Embryonic facial prominence (tissue), 1 donor: ENCODE results near the gene LEP.
"Not testable (repeated sequence)": the region's sequence is repeated elsewhere in the genome, so short reads cannot be mapped to it uniquely, and the experiment has no call there.

Source experiments
- DNase-seq: peaks from one replicate; pipeline ENCODE4 v3.0.0-alpha.2; 2016; ENCODE audit errors: extremely low spot score

LEP gene

DNA sequence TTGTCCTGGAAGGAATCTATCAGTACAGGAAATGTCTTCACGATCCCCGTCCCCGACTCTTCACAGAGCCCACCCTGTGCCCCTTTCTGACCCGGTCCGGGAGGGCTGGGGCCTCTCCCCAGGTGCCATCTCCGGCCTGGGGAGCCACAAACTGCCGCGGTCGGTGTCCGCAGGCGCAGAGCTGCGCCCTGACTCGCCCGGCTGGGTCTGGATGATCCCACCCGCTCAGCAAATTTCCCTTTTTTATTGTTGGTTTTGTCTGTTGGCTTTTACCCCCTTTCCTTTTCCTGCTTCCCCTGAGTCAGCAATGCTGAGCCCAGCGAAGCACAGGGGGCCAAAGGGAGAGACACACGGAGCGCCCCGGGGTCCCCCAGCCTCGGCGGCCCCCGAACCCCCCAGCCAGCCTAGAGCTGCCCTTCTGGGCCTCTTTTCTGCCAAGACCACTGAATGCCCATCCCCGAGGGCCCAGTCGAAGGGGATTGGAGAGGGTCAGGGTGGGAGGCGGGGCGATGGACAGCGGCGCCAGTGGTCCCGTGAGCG lies 30.9 kb downstream of the LEP start:
- no peak for DNase-seq

DNA sequence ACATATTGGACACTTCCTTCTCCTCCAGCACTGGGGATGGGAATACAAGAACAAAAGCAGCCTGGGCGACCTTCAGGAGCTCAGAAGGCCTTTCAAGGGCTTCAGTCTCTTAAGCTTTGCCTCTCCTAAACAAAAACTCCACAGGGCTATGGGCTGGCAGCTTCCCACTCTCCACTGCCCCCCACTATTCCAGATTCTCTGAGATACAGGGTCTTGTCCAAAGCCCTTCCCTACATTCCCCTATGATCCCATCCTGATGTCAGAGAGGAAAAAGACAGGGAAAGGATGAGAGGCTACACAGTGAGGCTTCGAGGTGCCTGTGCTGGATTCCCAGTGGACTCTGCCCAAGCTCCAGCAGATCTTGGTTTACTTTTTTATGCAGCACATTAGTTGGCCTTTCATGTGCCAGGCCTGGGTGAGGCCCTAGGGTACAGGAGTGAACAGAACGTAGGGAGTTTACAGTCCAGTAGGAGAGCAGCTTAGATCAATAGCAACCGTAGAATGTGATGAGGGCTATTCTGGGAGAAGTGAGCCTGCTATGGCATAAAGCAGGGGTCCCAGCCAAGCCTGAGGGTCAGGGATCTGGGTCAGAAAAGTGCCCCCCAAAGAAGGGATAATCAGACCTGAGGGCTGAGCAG lies 33.3 kb downstream of the LEP start:
- no peak for DNase-seq

DNA sequence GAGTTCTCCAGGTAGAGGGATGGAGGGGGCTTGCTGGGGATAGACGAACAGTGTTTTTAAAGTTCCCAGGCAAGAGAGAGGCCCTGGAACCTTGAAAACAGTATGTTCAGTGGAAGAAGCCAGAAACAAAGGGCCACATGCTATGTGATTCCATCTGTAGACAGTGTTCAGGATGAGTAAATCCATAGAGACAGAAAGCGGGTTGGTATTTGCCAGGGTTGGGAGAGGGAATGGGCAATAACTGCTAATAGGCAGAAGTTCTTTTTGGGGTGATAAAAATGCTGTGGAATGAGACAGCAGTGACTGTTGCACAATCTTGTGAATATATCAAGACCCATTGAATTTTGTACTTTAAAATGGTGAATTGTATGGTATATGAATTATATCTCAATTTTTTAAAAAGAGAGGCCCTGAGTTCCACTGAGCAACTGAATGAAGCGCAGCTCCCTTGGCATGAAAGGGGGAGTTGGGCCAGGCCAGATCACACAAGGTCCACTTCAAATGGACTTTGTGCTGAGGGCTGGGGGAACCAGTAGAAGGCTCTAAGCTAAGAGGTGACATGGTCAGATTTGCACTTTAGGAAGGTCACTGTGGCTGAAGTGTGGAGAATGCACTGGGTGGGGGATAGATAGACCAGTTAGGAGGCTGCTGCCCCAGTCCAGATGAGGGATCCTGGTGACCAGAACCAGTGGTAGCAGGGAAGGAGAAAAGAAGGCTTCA lies 34.0 kb downstream of the LEP start:
- DNase-seq, result no peak

DNA sequence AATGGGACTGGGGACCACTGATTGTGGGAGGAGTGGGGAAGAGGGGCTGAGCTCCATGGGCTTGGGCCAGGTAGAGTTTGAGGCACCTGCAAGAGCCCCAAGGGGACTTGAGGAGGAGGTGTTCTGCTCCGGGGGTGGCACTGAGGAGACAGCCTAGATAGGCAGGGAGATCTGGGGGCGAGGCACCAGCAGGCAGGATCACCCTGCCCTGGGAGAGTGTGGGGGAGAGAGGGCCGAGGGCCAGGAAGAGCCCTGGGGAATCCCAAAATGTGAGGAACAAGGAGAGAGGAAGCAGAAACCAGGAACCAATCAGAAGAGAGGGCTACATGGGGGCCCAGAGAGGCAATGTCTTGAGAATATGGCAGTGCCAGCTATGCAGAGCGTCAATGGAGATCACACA lies 34.6 kb downstream of the LEP start:
- DNase-seq, result no peak

DNA sequence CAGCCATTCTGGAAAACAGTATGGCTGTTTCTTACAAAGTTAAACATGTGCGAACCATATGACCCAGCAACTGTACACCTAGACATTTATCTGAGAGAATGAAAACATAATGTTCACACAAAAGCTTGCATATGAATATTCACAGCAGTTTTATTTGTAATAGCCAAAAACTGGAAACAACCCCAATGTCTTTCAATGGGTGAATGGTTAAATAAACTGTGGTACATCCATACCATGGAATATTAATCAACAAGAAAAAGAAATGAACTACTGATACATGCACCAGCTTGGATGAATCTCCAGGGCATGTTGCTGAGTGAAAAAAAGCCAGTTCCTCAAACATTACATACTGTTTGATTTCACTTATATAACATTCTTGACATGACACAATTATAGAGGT lies 37.3 kb downstream of the LEP start:
- DNase-seq, result no peak

DNA sequence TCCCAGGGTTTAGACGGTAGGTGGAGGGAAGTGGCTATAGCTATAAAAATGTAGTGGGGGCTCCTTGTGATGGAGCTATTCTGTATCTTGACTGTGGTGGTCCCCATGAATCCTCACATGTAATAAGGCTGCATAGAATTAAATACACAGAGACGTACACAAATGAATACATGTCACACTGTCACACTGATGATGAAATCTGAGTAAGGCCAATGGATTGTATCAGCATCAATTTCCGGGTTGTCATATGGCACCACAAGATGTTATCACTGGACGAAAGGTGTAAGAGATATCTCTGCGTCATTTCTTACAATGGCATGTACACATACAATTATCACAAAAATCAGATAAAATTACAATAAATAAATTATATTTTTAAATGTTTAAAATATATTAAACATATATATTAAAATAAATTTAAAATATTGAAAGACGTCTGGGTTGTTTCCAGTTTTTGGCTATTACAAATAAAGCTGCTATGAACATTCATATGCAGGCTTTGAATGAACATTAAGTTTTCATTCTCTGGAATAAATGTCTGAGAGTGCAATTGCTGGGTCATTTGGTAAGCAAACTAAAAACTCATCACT lies 38.1 kb downstream of the LEP start:
- no peak for DNase-seq

DNA sequence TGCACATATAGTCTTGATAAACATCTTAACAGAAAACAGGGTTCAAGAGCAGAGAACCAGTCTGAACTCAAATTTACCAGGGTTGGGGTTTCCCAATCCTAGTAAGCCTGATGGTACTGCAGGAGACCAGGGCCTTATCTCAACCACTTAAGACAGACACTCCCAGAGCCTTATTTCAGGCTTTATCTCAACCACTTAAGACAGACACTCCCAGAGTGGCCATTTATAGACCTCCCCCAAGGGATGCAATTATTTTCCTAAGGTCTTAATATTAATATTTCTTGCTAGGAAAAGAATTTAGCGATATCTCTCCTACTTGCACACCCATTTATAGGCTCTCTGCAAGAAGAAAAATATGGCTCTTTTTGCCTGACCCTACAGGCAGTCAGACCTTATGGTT lies 39.4 kb downstream of the LEP start:
- DNase-seq, result not testable (repeated sequence)

DNA sequence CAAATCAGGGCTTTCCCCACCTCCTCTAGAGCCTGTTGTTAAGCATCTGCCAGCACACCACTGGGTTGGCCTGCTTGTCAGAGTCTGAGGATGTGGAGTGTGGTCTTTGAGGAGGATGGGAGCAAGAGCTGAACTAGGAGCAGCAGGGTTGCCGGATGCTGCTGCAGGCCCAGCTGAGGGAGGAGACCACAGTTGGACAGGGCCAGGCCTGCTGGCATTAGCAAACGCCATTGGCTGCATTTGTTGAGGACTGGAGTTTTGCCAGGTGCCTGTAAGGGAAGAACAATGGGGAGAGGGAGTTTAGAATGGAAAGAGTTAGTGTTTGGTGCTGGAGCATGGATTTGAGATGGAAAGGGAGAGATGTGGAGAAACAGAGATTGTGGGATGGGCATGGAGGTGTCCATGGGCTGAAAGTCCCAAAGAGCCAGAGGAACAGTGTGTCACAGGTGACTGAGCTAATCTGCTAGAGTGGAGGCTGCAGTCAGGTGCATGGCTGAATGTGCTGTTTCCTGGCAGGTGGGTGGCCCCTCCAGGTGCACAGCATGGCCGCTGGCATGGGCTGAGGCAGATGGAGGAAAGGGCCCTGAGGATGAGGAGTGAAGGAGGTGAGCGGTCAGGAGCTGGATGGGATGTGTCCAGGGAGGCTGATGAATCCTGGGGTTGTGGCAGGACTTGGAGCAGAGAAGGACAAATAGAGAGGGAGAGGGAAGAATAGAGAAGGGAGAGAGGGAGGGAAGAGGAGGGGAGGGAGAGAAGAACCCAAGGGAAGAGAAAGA lies 40.7 kb downstream of the LEP start:
- no peak for DNase-seq

DNA sequence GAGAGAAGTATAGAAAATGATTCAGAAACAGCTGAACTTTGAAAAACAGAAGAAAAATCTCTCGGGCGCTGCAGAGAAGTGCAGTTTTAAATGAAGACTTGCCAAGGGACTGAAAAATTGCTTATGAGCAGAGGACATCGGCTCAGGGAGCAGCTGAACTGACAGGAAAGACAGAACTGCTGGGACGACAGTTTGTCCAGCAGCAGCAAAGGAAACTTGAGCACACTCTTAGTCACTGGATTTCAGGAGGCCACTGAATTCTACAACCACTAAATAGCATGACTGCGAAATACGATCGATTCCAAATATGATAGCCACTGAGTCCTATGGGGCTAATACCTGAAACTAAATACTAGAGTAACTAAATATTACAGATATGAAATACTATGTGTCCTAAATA lies 43.0 kb downstream of the LEP start:
- no peak for DNase-seq

DNA sequence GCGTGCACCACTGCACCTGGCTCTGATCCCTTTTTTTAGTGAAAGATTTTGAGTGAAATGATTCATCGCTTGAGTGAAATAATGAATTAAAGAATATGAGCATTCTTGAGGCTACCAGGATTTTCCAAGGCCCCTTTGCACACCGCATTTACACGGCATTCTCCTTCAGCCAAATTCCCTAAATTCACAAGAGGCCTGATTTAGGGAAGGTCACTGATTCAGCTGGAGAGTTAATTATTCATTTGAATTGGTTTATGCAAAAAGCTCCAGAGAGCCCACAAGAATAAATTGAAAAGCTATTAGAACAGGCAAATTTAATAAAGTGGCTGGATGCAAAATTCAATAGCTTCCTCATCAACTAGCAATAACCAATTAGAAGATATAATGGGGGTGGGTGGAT lies 46.5 kb downstream of the LEP start:
- DNase-seq, result no peak

DNA sequence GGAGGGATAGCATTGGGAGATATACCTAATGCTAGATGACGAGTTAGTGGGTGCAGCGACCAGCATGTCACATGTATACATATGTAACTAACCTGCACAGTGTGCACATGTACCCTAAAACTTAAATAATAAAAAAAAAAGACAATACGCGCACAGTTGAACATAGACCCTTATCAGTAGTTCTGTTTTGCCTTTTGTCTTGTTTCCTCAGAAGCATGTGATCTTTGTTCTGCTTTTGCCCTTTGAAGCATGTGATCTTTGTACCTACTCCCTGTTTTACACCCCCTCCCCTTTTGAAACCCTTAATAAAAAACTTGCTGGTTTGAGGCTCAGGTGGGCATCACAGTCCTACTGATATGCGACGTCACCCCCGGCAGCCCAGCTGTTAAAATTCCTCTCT lies 56.9 kb downstream of the LEP start:
- DNase-seq, result not testable (repeated sequence)

DNA sequence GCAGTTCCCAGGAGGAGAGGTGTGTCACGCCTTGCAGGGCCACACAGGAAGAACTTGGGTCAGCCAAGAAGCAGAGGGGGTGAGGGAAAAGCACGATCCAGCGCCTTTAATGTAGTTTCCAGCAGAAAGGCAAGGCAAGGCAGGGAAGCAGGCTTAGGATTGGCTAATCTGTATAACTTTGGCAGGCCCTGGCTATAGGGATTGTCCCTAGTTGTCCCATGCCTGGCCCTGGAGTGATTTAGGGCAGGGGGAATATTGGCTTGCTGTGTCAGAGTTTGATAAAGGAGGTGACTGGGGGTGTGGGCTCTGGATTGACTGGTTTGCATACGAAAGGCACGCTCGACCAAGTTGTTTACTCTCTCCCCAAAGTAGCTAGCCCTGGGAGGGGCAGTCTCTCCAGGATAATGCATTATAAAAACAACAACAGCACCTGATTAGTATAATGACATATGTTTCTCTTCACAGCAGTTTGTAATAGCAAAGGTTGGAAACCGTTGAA lies 58.1 kb downstream of the LEP start:
- DNase-seq, result no peak

DNA sequence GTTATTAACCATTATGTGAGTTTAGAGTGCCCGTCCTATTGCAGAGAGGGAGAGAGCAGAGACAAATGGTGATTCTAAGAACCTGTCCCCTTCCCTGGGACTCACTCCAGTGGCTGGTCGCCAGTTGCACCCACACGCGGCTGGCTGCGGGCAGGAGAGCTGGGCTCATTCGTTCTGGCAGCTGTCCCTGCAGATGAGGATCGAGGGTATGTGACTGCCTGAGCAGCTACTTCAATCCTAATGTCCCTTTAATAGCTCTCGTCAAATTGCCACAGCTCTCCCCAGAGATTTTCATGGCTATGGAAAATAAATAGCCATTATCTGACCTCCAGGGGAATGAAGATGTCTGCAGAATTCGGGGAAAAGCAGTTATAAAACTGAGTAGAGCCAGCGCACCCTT lies 61.1 kb downstream of the LEP start:
- DNase-seq, result no peak

DNA sequence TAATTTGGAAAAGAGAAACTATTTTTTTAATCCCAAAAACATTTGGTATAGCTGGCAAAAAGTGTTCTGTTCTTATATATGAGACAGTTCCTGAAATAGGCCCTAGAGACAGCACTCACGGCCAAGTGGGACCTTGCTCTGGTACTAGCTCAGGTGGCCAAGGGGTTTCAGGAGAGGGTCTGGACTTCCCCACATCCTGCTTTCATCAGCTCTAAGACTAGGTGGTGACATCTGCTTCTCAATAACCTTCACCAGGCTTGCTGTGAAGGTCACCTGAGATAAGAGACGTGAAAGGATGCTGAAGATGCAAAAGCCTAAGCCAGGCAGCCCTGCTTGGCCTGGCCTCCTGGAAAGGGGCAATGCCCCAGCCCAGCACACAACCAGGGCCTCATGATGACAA lies 62.1 kb downstream of the LEP start:
- DNase-seq, result no peak

DNA sequence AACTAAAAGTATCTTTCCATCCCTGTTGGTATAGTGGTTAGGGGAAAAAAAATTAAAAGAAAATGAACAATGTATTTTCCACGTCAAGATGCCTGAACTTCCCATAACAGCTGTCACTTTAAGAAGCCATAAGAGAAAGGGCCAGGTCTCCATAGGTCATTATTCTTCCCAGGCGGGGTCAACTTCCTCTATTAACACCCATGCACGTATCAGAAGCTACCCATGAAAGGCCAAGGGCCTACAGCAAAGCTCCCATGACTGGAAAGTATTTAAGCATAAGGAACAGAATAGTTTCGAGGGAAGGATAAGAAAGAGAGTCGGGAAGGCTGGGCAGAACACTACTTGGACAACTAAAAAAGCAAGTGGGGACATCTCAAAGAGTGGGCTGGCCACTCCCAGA lies 62.6 kb downstream of the LEP start:
- DNase-seq, result no peak

DNA sequence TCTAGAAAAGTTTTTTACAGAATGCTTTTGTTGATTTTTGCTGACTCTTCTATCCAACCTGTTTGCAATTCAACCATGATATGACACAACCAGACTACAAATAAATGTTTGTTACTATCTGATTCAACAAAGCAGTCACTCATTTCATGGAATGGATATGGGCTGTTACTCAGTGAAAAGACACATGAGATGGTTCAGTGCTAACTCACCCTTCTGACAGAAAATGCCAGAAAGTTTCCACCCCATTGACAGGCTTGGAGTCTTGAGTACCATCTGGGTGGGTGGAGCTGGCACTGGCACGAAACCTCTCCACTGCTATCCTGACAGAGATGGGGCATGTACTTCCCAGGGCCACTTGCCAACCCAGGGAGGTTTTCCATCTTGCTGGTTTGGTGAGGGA lies 63.1 kb downstream of the LEP start:
- DNase-seq, result no peak

DNA sequence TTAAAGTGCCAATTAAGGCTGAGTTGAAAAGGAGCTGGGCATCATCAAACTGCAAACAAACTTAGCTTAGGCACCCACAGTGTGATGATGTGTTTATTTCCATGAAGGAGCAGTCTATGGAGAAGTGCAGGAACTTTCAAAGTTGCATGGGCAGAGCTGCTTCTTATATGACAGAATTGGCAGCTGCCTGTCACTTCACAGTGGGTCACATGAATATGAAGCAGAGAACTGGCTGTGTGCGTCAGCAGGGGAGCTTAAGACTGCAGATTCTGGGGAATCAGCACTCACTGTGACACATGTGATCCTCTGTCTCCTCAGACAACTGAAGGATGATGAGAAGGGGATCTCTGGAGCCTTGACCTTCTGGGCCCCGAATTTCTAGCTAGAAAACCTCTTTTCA lies 66.0 kb downstream of the LEP start:
- no peak for DNase-seq
